ENCODE data around the gene SFXN2. TPM values are rescaled to one million over a fixed set of nuclear protein-coding genes. Genes with fewer than 3 reads are reported as not detected.

SFXN2 gene
- total RNA-seq, 1 donor from 2014 or later, result 38.7 TPM

DNA sequence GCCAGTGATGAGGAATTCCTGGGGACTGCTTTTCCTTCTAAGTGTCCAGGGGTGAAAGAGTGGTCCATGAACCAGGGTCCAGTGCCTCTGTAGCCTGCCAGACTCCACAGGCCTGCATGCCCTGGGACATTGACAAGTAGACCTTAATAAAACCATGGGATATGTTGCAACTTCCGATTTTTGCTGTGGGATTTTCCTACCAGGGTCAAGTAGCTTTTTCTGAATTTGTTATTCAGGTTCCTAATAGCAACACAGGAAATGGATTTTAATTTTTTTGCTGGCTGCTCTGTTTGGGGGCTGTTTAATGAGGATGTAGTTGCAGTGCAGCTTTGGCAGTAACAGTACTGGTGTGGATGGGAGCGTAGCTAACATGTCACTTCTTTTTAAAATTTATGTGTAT, 71.4 kb downstream of the SFXN2 start:
- intact Hi-C loops (cut with micrococcal nuclease), result no loop called here
- no peak overlapping the region for H3K4me3 Mint-ChIP-seq
- no peaks in the 10 kb centered on the region for H3K27me3 Mint-ChIP-seq
- DNase-seq, result no peak
- H3K27ac Mint-ChIP-seq, result no peak overlapping the region
- H3K4me1 Mint-ChIP-seq, result peaks cover 16% of the 10 kb centered on the region
- no peaks in the 10 kb centered on the region for H3K9me3 Mint-ChIP-seq
- H3K36me3 Mint-ChIP-seq (ENCODE audit: low read depth), result peaks cover 16% of the 10 kb centered on the region

DNA sequence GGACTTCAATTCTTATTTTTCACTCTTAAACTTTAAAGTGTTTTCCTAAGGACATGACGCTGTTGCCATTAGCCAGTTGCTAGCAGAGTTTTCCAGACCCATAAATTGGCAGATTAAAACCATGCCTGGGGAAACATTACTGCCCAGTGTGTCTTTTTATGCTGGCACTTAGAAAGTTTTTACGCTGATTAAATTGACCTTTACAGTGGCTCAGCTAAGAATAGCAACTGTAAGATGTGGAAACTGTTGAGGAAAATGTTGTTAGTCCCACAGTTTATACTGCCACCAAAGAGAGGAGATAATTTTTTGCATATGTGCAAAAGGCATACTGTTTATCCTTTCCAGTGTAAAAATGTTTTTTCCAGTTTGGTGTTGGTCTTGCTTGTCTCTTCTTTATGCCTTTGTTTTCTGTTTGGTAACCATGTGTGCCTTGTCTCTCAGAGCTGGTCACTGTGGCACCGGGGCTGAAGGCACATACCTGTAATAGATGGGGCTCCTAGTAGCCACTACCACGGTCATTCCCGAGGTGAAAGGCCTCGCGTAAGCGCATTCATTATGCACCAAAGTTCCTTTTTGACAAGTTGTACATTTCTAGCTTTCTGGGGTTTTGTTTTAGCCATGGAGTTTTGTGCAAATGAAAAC, 77.4 kb downstream of the SFXN2 start:
- H3K4me3 Mint-ChIP-seq, result no peak overlapping the region
- DNase-seq, result no peak
- H3K4me1 Mint-ChIP-seq, result peaks cover 16% of the 10 kb centered on the region
- no peaks in the 10 kb centered on the region for H3K9me3 Mint-ChIP-seq
- intact Hi-C loops (cut with micrococcal nuclease), result no loop called here
- H3K36me3 Mint-ChIP-seq (ENCODE audit: low read depth), result peaks cover 7% of the 10 kb centered on the region
- H3K27me3 Mint-ChIP-seq, result no peaks in the 10 kb centered on the region
- no peak overlapping the region for H3K27ac Mint-ChIP-seq

Other genes starting within 250 kb of the SFXN2 start
- gene ACTR1A, start 211.9 kb upstream of the SFXN2 start, total RNA-seq, result 60.9 and 64.8 TPM in 2 replicates
- 8.4 and 9.9 TPM in 2 replicates for gene SUFU, start 210.7 kb upstream of the SFXN2 start, total RNA-seq
- gene TRIM8, start 70.2 kb upstream of the SFXN2 start, total RNA-seq, result 85.5 and 85.7 TPM in 2 replicates
- 6.3 and 6.4 TPM in 2 replicates for gene ARL3, start 239 bp upstream of the SFXN2 start, total RNA-seq
- 15.6 and 15.8 TPM in 2 replicates for gene WBP1L, start 29.3 kb downstream of the SFXN2 start, total RNA-seq
- gene CYP17A1, start 122.8 kb downstream of the SFXN2 start, total RNA-seq, result not detected in 2 replicates
- 8.1 and 9.8 TPM in 2 replicates for gene BORCS7, start 139.6 kb downstream of the SFXN2 start, total RNA-seq
- gene AS3MT, start 154.8 kb downstream of the SFXN2 start, total RNA-seq, result 0.57 and 0.79 TPM in 2 replicates
- gene CNNM2, start 203.7 kb downstream of the SFXN2 start, total RNA-seq, result 5.6 and 6.7 TPM in 2 replicates